Cerebellar nuclear complex (tissue), 1 donor: ENCODE data around the gene XPNPEP1.

Source experiments
- DNase-seq, 2 experiments: peaks; one replicate each; lab custom pipeline; 2025; lab: John Stamatoyannopoulos, UW

Gene XPNPEP1

GRCh38 chr10:109947111-109947920 lies 24.0 kb upstream of the XPNPEP1 start:
- DNase-seq, result no peak

GRCh38 chr10:109946680-109947079 lies 23.4 kb upstream of the XPNPEP1 start:
- DNase-seq, result no peak

- DNase-seq, result no peak
Observed at GRCh38 chr10:109945473-109946177, 22.3 kb upstream of the XPNPEP1 start.

GRCh38 chr10:109944613-109945012 lies 21.3 kb upstream of the XPNPEP1 start:
- DNase-seq, result no peak

GRCh38 chr10:109941236-109941862 lies 18.0 kb upstream of the XPNPEP1 start:
- DNase-seq, result no peak

GRCh38 chr10:109940553-109940952 lies 17.2 kb upstream of the XPNPEP1 start:
- no peak for DNase-seq

GRCh38 chr10:109940117-109940516 lies 16.8 kb upstream of the XPNPEP1 start:
- DNase-seq, result no peak

GRCh38 chr10:109939315-109939961 lies 16.1 kb upstream of the XPNPEP1 start:
- no peak for DNase-seq

GRCh38 chr10:109937460-109938065 lies 14.3 kb upstream of the XPNPEP1 start:
- no peak for DNase-seq

GRCh38 chr10:109934958-109935793 lies 11.9 kb upstream of the XPNPEP1 start:
- no peak for DNase-seq

GRCh38 chr10:109933984-109934565 lies 10.8 kb upstream of the XPNPEP1 start:
- no peak for DNase-seq

- no peak for DNase-seq
Observed at GRCh38 chr10:109932968-109933367, 9.7 kb upstream of the XPNPEP1 start.

GRCh38 chr10:109932391-109932790 lies 9.1 kb upstream of the XPNPEP1 start:
- no peak for DNase-seq

- DNase-seq, result peak; percentile 60 to 79
Observed at GRCh38 chr10:109931163-109931562, 7.9 kb upstream of the XPNPEP1 start.

- no peak for DNase-seq
Observed at GRCh38 chr10:109929501-109930219, 6.3 kb upstream of the XPNPEP1 start.

GRCh38 chr10:109928475-109928891 lies 5.2 kb upstream of the XPNPEP1 start:
- DNase-seq, result no peak

- no peak for DNase-seq
Observed at GRCh38 chr10:109926825-109927224, 3.5 kb upstream of the XPNPEP1 start.

- DNase-seq, result peak in 1 of 2 experiments; percentile 22
Observed at GRCh38 chr10:109926061-109926745, 2.9 kb upstream of the XPNPEP1 start.

- no peak for DNase-seq
Observed at GRCh38 chr10:109924967-109925620, 1.8 kb upstream of the XPNPEP1 start.
